Measurements from ENCODE around the gene L3MBTL3. TPM values are rescaled to one million over a fixed set of nuclear protein-coding genes. Genes with fewer than 3 reads are reported as not detected.

L3MBTL3 gene
- total RNA-seq, 1 donor from 2014 or later, result 9.4 TPM

GRCh38 chr6:130185658-130186057, 167.3 kb downstream of the L3MBTL3 start:
- H3K27ac ChIP-seq (ENCODE audit: low read depth, low read length), result no peak overlapping the region
- H3K9me3 ChIP-seq (ENCODE audit: control insufficient read depth in 3 of 3, low read length in 3 of 3), result no peaks in the 10 kb centered on the region
- H3K4me1 ChIP-seq (ENCODE audit: control insufficient read depth in 3 of 3, insufficient read depth in 3 of 3, low read length in 3 of 3), result no peaks in the 10 kb centered on the region
- no peaks in the 10 kb centered on the region for H3K36me3 ChIP-seq (ENCODE audit: control insufficient read depth in 3 of 3, insufficient read depth in 3 of 3, low read length in 3 of 3)
- no peak overlapping the region for H3K9ac ChIP-seq (ENCODE audit: low read depth in 1 of 3, low read length in 3 of 3)
- no peak overlapping the region for H3K4me3 ChIP-seq (ENCODE audit: low read length in 3 of 3)
- no peaks in the 10 kb centered on the region for H3K27me3 ChIP-seq (ENCODE audit: control insufficient read depth in 3 of 3, insufficient read depth in 3 of 3, low read length in 3 of 3)

GRCh38 chr6:130187335-130188206, 169.2 kb downstream of the L3MBTL3 start:
- H3K4me3 ChIP-seq (ENCODE audit: low read length in 3 of 3), result no peak overlapping the region
- no peaks in the 10 kb centered on the region for H3K4me1 ChIP-seq (ENCODE audit: control insufficient read depth in 3 of 3, insufficient read depth in 3 of 3, low read length in 3 of 3)
- no peaks in the 10 kb centered on the region for H3K9me3 ChIP-seq (ENCODE audit: control insufficient read depth in 3 of 3, low read length in 3 of 3)
- no peak overlapping the region for H3K27ac ChIP-seq (ENCODE audit: low read depth, low read length)
- no peak overlapping the region for H3K9ac ChIP-seq (ENCODE audit: low read depth in 1 of 3, low read length in 3 of 3)
- no peaks in the 10 kb centered on the region for H3K36me3 ChIP-seq (ENCODE audit: control insufficient read depth in 3 of 3, insufficient read depth in 3 of 3, low read length in 3 of 3)
- H3K27me3 ChIP-seq (ENCODE audit: control insufficient read depth in 3 of 3, insufficient read depth in 3 of 3, low read length in 3 of 3), result no peaks in the 10 kb centered on the region

- H3K9me3 ChIP-seq (ENCODE audit: control insufficient read depth in 3 of 3, low read length in 3 of 3), result no peaks in the 10 kb centered on the region
Measured at GRCh38 chr6:130188207-130188899, 170.0 kb downstream of the L3MBTL3 start.

GRCh38 chr6:130189531-130190397, 171.4 kb downstream of the L3MBTL3 start:
- Histone ChIP-seq H3K9ac (ENCODE audit: low read depth in 1 of 3, low read length in 3 of 3) (no peak overlapping the region), H3K27me3 (ENCODE audit: control insufficient read depth in 3 of 3, insufficient read depth in 3 of 3, low read length in 3 of 3) (no peaks in the 10 kb centered on the region), H3K9me3 (ENCODE audit: control insufficient read depth in 3 of 3, low read length in 3 of 3) (no peaks in the 10 kb centered on the region), H3K4me1 (ENCODE audit: control insufficient read depth in 3 of 3, insufficient read depth in 3 of 3, low read length in 3 of 3) (no peaks in the 10 kb centered on the region), H3K27ac (ENCODE audit: low read depth, low read length) (no peak overlapping the region), H3K4me3 (ENCODE audit: low read length in 3 of 3) (no peak overlapping the region), H3K36me3 (ENCODE audit: control insufficient read depth in 3 of 3, insufficient read depth in 3 of 3, low read length in 3 of 3) (no peaks in the 10 kb centered on the region)

More at GRCh38 chr6:130188207-130188899, 170.0 kb downstream of the L3MBTL3 start:
- no peak overlapping the region for H3K27ac ChIP-seq (ENCODE audit: low read depth, low read length)
- H3K4me1 ChIP-seq (ENCODE audit: control insufficient read depth in 3 of 3, insufficient read depth in 3 of 3, low read length in 3 of 3), result no peaks in the 10 kb centered on the region
- H3K36me3 ChIP-seq (ENCODE audit: control insufficient read depth in 3 of 3, insufficient read depth in 3 of 3, low read length in 3 of 3), result no peaks in the 10 kb centered on the region
- no peak overlapping the region for H3K4me3 ChIP-seq (ENCODE audit: low read length in 3 of 3)
- no peaks in the 10 kb centered on the region for H3K27me3 ChIP-seq (ENCODE audit: control insufficient read depth in 3 of 3, insufficient read depth in 3 of 3, low read length in 3 of 3)
- H3K9ac ChIP-seq (ENCODE audit: low read depth in 1 of 3, low read length in 3 of 3), result no peak overlapping the region

Other genes starting within 250 kb of the L3MBTL3 start
- gene TMEM244, start 157.3 kb upstream of the L3MBTL3 start, total RNA-seq, result not detected
- gene SAMD3, start 204.4 kb downstream of the L3MBTL3 start, total RNA-seq, result 8.9 TPM